ENCODE results near the gene DAAM2. TPM values are rescaled to one million over a fixed set of nuclear protein-coding genes. Genes with fewer than 3 reads are reported as not detected.

The DAAM2 gene
- total RNA-seq, 1 experiment from 2014 or later: not detected

DNA sequence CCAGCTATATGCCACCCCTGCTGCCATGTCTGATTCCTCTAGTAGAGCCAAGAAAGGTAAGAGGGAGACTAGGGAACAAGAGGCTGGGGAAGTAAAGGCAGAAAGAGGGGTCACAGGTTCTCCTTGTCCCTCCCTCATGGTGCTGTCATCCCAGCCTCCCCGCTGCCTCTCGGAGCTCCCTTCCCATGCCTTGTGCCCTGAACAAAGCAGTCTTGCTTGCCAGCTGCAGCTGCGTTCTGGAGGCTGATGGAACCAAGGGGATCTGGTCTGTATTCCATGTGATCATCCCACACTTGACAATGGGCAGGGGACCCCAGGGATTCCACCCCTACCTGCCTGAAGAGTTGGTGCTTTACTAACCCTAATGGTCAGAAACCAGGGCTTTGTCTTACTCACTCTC is 61.4 kb downstream of the DAAM2 start:
- Mint-ChIP-seq H3K9me3 (ENCODE audit: unreplicated experiment) (no peaks in the 10 kb centered on the region), H3K27ac (ENCODE audit: unreplicated experiment) (no peak overlapping the region), H3K4me3 (ENCODE audit: unreplicated experiment) (no peak overlapping the region), H3K4me1 (ENCODE audit: low read depth, unreplicated experiment) (peaks cover 5% of the 10 kb centered on the region), H3K27me3 (ENCODE audit: insufficient read depth, unreplicated experiment) (peaks cover 3% of the 10 kb centered on the region), H3K36me3 (ENCODE audit: insufficient read depth, unreplicated experiment) (no peaks in the 10 kb centered on the region)
- H3K4me3 ChIP-seq (ENCODE audit: low read depth, low read length): no peak overlapping the region
- intact Hi-C loops (cut with micrococcal nuclease; ENCODE audit: unreplicated experiment): no loop called here
- TF ChIP-seq, protein P1, sequence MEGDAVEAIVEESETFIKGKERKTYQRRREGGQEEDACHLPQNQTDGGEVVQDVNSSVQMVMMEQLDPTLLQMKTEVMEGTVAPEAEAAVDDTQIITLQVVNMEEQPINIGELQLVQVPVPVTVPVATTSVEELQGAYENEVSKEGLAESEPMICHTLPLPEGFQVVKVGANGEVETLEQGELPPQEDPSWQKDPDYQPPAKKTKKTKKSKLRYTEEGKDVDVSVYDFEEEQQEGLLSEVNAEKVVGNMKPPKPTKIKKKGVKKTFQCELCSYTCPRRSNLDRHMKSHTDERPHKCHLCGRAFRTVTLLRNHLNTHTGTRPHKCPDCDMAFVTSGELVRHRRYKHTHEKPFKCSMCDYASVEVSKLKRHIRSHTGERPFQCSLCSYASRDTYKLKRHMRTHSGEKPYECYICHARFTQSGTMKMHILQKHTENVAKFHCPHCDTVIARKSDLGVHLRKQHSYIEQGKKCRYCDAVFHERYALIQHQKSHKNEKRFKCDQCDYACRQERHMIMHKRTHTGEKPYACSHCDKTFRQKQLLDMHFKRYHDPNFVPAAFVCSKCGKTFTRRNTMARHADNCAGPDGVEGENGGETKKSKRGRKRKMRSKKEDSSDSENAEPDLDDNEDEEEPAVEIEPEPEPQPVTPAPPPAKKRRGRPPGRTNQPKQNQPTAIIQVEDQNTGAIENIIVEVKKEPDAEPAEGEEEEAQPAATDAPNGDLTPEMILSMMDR (IDR thresholded peaks at IDR 0.05; ENCODE audit: insufficient read depth in 1 of 2, low read depth in 1 of 2, low read length in 1 of 2, severe bottlenecking in 1 of 2, unreplicated experiment in 1 of 2): no peak
- peaks cover 10% of the 10 kb centered on the region; the same call in 1 of the 2 replicates for H3K4me1 ChIP-seq
- no peak for DNase-seq
- ChIA-PET CTCF (no interaction called here), POLR2A (no interaction called here)
- no peaks in the 10 kb centered on the region for H3K9me3 ChIP-seq
- no peaks in the 10 kb centered on the region for H3K27me3 ChIP-seq (replicated peaks; ENCODE audit: control insufficient read depth, insufficient read depth, low read length)
- H3K36me3 ChIP-seq (ENCODE audit: control insufficient read depth, insufficient read depth, low read length): no peaks in the 10 kb centered on the region
- no TSS peak for BruUV-seq (replicated peaks)

DNA sequence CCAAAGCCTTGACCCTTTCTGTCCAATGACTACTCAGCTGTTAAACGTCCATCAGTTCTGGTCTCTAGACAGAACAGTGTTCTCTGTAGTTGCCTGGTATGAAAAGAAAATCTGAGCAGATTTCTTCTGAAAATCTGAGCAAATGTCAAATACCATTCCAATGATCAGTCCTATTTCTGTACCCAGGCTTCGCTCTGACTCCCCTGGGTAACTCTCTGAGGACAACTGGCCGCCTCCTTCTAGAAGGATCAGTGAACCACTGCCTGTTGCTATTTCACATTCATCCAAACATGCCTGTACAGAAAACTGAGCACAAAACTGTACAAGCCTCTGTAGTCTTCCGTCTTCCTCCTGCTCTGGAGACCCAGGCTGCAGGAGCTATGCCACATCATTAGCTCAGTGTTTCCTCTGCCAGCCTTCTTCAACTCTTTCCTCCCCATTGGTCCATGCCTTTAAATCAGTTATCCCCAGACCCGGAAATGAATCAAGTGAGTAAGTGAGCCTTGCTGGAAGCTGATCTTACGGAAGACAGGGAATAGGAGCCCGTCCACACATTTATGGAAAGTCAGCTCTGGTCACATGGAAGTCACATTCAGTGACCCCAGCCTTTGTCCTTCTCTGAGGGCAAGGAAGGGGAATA is 63.3 kb downstream of the DAAM2 start:
- no peaks in the 10 kb centered on the region; the same call in 1 of the 2 replicates for H3K4me1 ChIP-seq
- Mint-ChIP-seq H3K36me3 (ENCODE audit: insufficient read depth, unreplicated experiment) (no peaks in the 10 kb centered on the region), H3K27ac (ENCODE audit: unreplicated experiment) (no peak overlapping the region), H3K4me1 (ENCODE audit: low read depth, unreplicated experiment) (peaks cover under 1% of the 10 kb centered on the region), H3K9me3 (ENCODE audit: unreplicated experiment) (no peaks in the 10 kb centered on the region), H3K4me3 (ENCODE audit: unreplicated experiment) (no peak overlapping the region), H3K27me3 (ENCODE audit: insufficient read depth, unreplicated experiment) (peaks cover 8% of the 10 kb centered on the region)
- H3K36me3 ChIP-seq (ENCODE audit: control insufficient read depth, insufficient read depth, low read length): no peaks in the 10 kb centered on the region
- no peak overlapping the region for H3K4me3 ChIP-seq (ENCODE audit: low read depth, low read length)
- TF ChIP-seq, protein P1 (IDR thresholded peaks at IDR 0.05; ENCODE audit: insufficient read depth in 1 of 2, low read depth in 1 of 2, low read length in 1 of 2, severe bottlenecking in 1 of 2, unreplicated experiment in 1 of 2): no peak
- no TSS peak for BruUV-seq (replicated peaks)
- intact Hi-C loops (cut with micrococcal nuclease; ENCODE audit: unreplicated experiment): no loop called here
- H3K9me3 ChIP-seq: no peaks in the 10 kb centered on the region
- CTCF ChIA-PET: no interaction called here
- POLR2A ChIA-PET: no interaction called here
- no peaks in the 10 kb centered on the region for H3K27me3 ChIP-seq (replicated peaks; ENCODE audit: control insufficient read depth, insufficient read depth, low read length)
- DNase-seq: no peak

DNA sequence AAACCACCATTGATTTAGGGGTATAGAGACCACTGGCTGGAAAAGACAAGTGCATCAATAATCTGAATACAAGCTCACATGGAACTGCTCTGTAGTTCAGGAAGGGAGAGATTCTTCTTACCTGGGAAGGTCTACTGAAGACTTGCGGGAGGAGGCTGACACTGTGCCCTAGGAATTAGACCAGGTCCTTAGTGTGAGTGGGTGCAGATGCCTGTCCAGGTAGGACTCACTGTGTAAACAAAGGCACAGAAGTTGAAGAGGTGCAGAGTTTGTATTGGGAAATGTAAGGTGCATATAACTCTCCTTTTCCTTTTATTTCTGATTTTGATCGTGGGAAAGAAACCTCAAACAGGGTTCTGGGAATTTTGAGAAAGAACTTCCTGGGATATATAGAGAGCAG is 66.8 kb downstream of the DAAM2 start:
- no TSS peak for BruUV-seq (replicated peaks)
- H3K4me1 ChIP-seq: no peaks in the 10 kb centered on the region
- H3K36me3 ChIP-seq (ENCODE audit: control insufficient read depth, insufficient read depth, low read length): no peaks in the 10 kb centered on the region
- intact Hi-C loops (cut with micrococcal nuclease; ENCODE audit: unreplicated experiment): no loop called here
- no peak for DNase-seq
- no peak overlapping the region for H3K27ac Mint-ChIP-seq (ENCODE audit: unreplicated experiment)
- no peaks in the 10 kb centered on the region for H3K9me3 Mint-ChIP-seq (ENCODE audit: unreplicated experiment)
- no peaks in the 10 kb centered on the region for H3K36me3 Mint-ChIP-seq (ENCODE audit: insufficient read depth, unreplicated experiment)
- TF ChIP-seq, protein P1 (IDR thresholded peaks at IDR 0.05; ENCODE audit: insufficient read depth in 1 of 2, low read depth in 1 of 2, low read length in 1 of 2, severe bottlenecking in 1 of 2, unreplicated experiment in 1 of 2): no peak
- H3K4me1 Mint-ChIP-seq (ENCODE audit: low read depth, unreplicated experiment): no peaks in the 10 kb centered on the region
- no peaks in the 10 kb centered on the region for H3K9me3 ChIP-seq
- no peak overlapping the region for H3K4me3 ChIP-seq (ENCODE audit: low read depth, low read length)
- H3K27me3 ChIP-seq (replicated peaks; ENCODE audit: control insufficient read depth, insufficient read depth, low read length): no peaks in the 10 kb centered on the region
- no peak overlapping the region for H3K4me3 Mint-ChIP-seq (ENCODE audit: unreplicated experiment)
- H3K27me3 Mint-ChIP-seq (ENCODE audit: insufficient read depth, unreplicated experiment): peaks cover 14% of the 10 kb centered on the region
- ChIA-PET POLR2A (no interaction called here), CTCF (no interaction called here)

Measured in Caco-2 (cell line).